ENCODE measurements around the gene UBAC2. TPM values are rescaled to one million over a fixed set of nuclear protein-coding genes. Genes with fewer than 3 reads are reported as not detected.
A peak's percentile ranks its signal among the peaks of the same experiment; 100 is the strongest.

UBAC2 gene
- total RNA-seq, 4 donors from 2014 or later: 56.8 to 88.5 (median 77.7) TPM

DNA sequence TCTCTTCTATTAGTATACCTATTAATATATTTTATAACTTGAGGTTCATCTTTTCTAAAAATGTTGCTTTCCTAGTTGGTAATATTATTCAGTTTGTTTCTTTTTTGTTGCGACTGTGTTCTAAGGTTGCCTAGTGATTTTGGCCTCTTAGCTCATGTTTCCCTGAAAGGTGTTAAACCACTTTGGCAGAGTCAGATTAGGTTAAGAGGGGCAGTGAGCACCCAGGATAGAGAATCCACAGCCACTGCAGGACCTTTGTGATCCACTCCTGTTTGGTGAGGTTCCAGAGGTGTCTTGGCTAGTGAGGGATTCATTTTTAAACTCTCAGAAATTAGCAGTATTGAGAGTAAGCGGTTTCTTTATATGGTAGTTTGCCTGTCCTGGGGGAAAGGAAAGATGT is 72.5 kb downstream of the UBAC2 start:
- intact Hi-C loops (cut with DNase I): loop anchor here (5.0 kb wide), 1 partner anchor 164 kb away; no protein-coding TSS in a partner anchor
- WGBS, 2 donors: 65 to 70% methylated on average over 2 of the region's 2 CpGs

DNA sequence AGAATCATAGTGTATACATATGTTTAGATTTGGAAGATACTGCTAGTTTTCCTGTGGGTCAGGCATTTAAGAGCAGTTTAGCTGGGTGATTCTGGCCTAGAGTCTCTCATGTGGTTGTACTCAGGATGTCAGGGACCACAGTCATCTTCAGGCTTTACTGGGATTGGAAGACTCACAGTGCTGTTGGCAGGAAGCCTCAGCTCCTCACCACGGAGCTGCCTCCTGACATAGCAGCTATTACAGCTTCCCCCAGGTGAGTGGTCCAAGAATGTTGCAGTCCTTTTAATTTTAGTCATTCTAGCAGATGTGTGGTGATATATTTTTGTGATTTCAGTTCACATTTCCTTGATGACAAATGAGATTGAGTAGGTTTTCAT is 74.4 kb downstream of the UBAC2 start:
- intact Hi-C loops (cut with DNase I): no loop called here

More for the DNA sequence above, 72.5 kb downstream of the UBAC2 start:
- no peak for DNase-seq
- Histone ChIP-seq H3K27ac (no peak overlapping the region), H3K36me3 (no peaks in the 10 kb centered on the region), H3K4me1 (peaks cover 3 to 6% of the 10 kb centered on the region in 2 donors), H3K4me3 (replicated peaks in 1 of 3) (no peak overlapping the region), H3K9me3 (no peaks in the 10 kb centered on the region), H3K27me3 (no peaks in the 10 kb centered on the region)
- TF ChIP-seq, protein P1, sequence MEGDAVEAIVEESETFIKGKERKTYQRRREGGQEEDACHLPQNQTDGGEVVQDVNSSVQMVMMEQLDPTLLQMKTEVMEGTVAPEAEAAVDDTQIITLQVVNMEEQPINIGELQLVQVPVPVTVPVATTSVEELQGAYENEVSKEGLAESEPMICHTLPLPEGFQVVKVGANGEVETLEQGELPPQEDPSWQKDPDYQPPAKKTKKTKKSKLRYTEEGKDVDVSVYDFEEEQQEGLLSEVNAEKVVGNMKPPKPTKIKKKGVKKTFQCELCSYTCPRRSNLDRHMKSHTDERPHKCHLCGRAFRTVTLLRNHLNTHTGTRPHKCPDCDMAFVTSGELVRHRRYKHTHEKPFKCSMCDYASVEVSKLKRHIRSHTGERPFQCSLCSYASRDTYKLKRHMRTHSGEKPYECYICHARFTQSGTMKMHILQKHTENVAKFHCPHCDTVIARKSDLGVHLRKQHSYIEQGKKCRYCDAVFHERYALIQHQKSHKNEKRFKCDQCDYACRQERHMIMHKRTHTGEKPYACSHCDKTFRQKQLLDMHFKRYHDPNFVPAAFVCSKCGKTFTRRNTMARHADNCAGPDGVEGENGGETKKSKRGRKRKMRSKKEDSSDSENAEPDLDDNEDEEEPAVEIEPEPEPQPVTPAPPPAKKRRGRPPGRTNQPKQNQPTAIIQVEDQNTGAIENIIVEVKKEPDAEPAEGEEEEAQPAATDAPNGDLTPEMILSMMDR (IDR thresholded peaks at IDR 0.05): no peak
- no peak for TF ChIP-seq POLR2A (IDR thresholded peaks at IDR 0.05)

DNA sequence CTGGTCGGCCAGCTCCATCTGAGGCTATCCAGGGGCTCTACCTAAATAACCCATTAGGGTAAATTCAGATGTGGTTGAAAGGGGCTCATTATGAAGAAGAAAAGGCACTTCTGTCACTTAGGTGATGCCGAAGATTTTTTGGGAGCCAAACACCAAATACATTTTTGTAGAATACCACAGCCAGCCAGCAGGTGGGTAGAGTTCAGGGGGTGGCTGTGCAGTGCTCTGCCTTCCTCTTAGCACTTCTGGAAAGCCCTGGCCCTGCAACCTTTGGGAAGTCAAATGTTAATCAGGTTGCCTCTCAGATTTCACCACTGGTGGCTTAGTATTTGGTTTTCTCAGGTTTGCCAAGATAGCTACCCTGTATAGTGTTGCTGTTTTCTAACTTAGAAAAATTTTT is 76.1 kb downstream of the UBAC2 start:
- no peaks in the 10 kb centered on the region for H3K27me3 ChIP-seq
- no peak for DNase-seq
- H3K4me1 ChIP-seq: peaks cover 6 to 11% of the 10 kb centered on the region in 2 donors
- intact Hi-C loops (cut with DNase I): no loop called here
- no peak for TF ChIP-seq POLR2A (IDR thresholded peaks at IDR 0.05)
- TF ChIP-seq, protein P1 (IDR thresholded peaks at IDR 0.05): no peak
- no peaks in the 10 kb centered on the region for H3K36me3 ChIP-seq
- WGBS, 2 donors: 66 to 100% methylated on average over 2 of the region's 2 CpGs
- H3K4me3 ChIP-seq (replicated peaks in 1 of 3): no peak overlapping the region
- no peaks in the 10 kb centered on the region for H3K9me3 ChIP-seq
- no peak overlapping the region for H3K27ac ChIP-seq

More for the DNA sequence above, 74.4 kb downstream of the UBAC2 start:
- H3K27me3 ChIP-seq: no peaks in the 10 kb centered on the region
- H3K27ac ChIP-seq: no peak overlapping the region
- WGBS, 2 donors: 24 to 40% methylated on average over 1 of the region's 1 CpG
- H3K36me3 ChIP-seq: no peaks in the 10 kb centered on the region
- peaks cover 6% of the 10 kb centered on the region in 2 donors for H3K4me1 ChIP-seq
- peak; percentile 21 to 46 for DNase-seq
- no peaks in the 10 kb centered on the region for H3K9me3 ChIP-seq
- TF ChIP-seq POLR2A (IDR thresholded peaks at IDR 0.05): no peak
- TF ChIP-seq, protein P1 (IDR thresholded peaks at IDR 0.05): no peak
- H3K4me3 ChIP-seq (replicated peaks in 1 of 3): no peak overlapping the region

DNA sequence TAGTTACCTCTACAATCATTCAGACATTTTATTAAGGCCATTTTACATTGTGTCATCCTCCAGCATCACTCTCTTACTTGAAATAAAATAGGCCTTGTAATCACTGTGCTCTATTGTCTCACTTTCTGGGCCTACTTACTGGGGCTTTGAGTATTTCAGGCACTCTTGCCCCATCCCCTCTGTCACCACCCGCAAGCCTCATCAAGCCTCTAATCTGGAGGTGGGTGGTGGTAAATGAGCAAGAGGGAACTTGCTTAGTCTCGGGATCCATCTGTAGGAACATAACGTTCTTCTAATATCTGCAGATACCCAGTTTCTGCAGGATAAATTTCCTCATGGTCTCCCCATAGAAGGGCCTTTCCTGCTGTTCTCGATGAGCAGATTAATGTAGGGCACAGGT is 77.0 kb downstream of the UBAC2 start:
- H3K36me3 ChIP-seq: no peaks in the 10 kb centered on the region
- H3K4me3 ChIP-seq (replicated peaks in 1 of 3): no peak overlapping the region
- DNase-seq: no peak
- peaks cover 5 to 20% of the 10 kb centered on the region in 2 donors for H3K4me1 ChIP-seq
- no peaks in the 10 kb centered on the region for H3K9me3 ChIP-seq
- intact Hi-C loops (cut with DNase I): no loop called here
- TF ChIP-seq, protein P1 (IDR thresholded peaks at IDR 0.05): no peak
- no peaks in the 10 kb centered on the region for H3K27me3 ChIP-seq
- H3K27ac ChIP-seq: no peak overlapping the region
- 96% methylated on average over 4 of the region's 4 CpGs for WGBS, 2 donors

DNA sequence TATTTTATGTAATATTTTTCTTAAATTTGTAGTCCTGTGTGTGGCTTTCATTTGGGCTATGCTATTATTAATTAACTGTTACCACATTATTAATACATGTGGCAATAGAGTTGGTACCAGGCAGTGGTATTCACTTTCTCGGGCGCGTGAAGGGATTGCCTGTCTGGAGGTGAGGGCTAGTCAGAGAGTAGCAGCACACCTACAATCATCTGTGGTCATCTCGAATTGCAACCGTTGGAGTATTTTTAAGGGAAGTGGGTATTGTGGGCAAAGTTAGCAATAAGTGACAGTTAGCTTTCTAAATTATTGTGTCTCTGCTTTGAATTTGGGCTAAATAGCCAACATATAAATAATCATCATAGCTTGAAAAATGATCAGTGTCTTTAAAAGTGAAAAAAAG is 77.5 kb downstream of the UBAC2 start:
- no peaks in the 10 kb centered on the region for H3K9me3 ChIP-seq
- intact Hi-C loops (cut with DNase I): no loop called here
- H3K4me3 ChIP-seq (replicated peaks in 1 of 3): no peak overlapping the region
- no peak for DNase-seq
- H3K4me1 ChIP-seq: peaks cover 5 to 26% of the 10 kb centered on the region in 2 donors
- TF ChIP-seq POLR2A (IDR thresholded peaks at IDR 0.05): no peak
- TF ChIP-seq, protein P1 (IDR thresholded peaks at IDR 0.05): no peak
- H3K27ac ChIP-seq: no peak overlapping the region
- no peaks in the 10 kb centered on the region for H3K27me3 ChIP-seq
- 76 to 95% methylated on average over 5 of the region's 5 CpGs for WGBS, 2 donors
- H3K36me3 ChIP-seq: no peaks in the 10 kb centered on the region
